Activated T-cell treated with anti-CD3 and anti-CD28 coated beads, Interleukin-2, amount 50 U/mL, for 1 hour (primary cell): Measurements from ENCODE around the gene GPR161.
"Not testable (repeated sequence)": the region's sequence is repeated elsewhere in the genome, so short reads cannot be mapped to it uniquely, and the experiment has no call there.

ENCODE experiments used
- DNase-seq: peaks from one replicate; pipeline ENCODE4 v3.0.0-alpha.2; 2020

The GPR161 gene

GRCh38 chr1:168136709-168137514 lies at the start of gene GPR161:
TSS of gene GPR161 (minus strand) at chr1:168136930. CDS start at chr1:168104850, 32,080 bp downstream.
- peak; percentile 35 for DNase-seq

GRCh38 chr1:168181063-168181720 lies 44.5 kb upstream of the GPR161 start:
- DNase-seq = not testable (repeated sequence)

- no peak for DNase-seq
Observed at GRCh38 chr1:168180148-168180524, 43.4 kb upstream of the GPR161 start.

GRCh38 chr1:168179438-168180147 lies 42.9 kb upstream of the GPR161 start:
- DNase-seq = no peak

- peak; percentile 92 for DNase-seq
Observed at GRCh38 chr1:168178638-168179437, 42.1 kb upstream of the GPR161 start, which contains the start of gene TIPRL. TSS of gene TIPRL (plus strand) at chr1:168178962. CDS start at chr1:168179078, 116 bp downstream.

GRCh38 chr1:168178227-168178637 lies 41.5 kb upstream of the GPR161 start:
- DNase-seq = no peak

GRCh38 chr1:168172250-168172915 lies 35.7 kb upstream of the GPR161 start:
- no peak for DNase-seq

- DNase-seq = no peak
Observed at GRCh38 chr1:168170564-168171508, 34.1 kb upstream of the GPR161 start.

GRCh38 chr1:168167806-168168205 lies 31.1 kb upstream of the GPR161 start:
- DNase-seq = no peak

- no peak for DNase-seq
Observed at GRCh38 chr1:168164771-168165170, 28.0 kb upstream of the GPR161 start.

- DNase-seq = no peak
Observed at GRCh38 chr1:168163670-168164069, 26.9 kb upstream of the GPR161 start.

GRCh38 chr1:168161459-168161858 lies 24.7 kb upstream of the GPR161 start:
- DNase-seq = no peak

- no peak for DNase-seq
Observed at GRCh38 chr1:168159979-168160378, 23.2 kb upstream of the GPR161 start.

- no peak for DNase-seq
Observed at GRCh38 chr1:168159251-168159650, 22.5 kb upstream of the GPR161 start.

GRCh38 chr1:168157638-168158037 lies 20.9 kb upstream of the GPR161 start:
- no peak for DNase-seq

GRCh38 chr1:168155910-168156309 lies 19.2 kb upstream of the GPR161 start:
- no peak for DNase-seq

GRCh38 chr1:168154707-168155106 lies 18.0 kb upstream of the GPR161 start:
- DNase-seq = not testable (repeated sequence)

GRCh38 chr1:168151935-168152334 lies 15.2 kb upstream of the GPR161 start:
- no peak for DNase-seq

- DNase-seq = no peak
Observed at GRCh38 chr1:168150283-168150682, 13.6 kb upstream of the GPR161 start.

- DNase-seq = no peak
Observed at GRCh38 chr1:168148916-168149315, 12.2 kb upstream of the GPR161 start.

GRCh38 chr1:168146626-168147025 lies 9.9 kb upstream of the GPR161 start:
- DNase-seq = no peak
